Smooth muscle cell (in vitro differentiated cells): Measurements from ENCODE around the gene FAM170B. TPM values are rescaled to one million over a fixed set of nuclear protein-coding genes. Genes with fewer than 3 reads are reported as not detected.

Experiments
- DNase-seq: peaks from one replicate; lab custom pipeline; 2025; ENCODE audit not compliant: unreplicated experiment; lab: John Stamatoyannopoulos, UW
- H2AFZ ChIP-seq: fragments of 200-600 bp; sonication (generic); 2 replicates; pipeline ENCODE4 v1.6.0; 2016; ENCODE audit warnings: antibody characterized with exemption, low read depth, mild to moderate bottlenecking
- H3F3A ChIP-seq: fragments of 200-600 bp; sonication (generic); 2 replicates; pipeline ENCODE4 v1.6.0; 2017; ENCODE audit warnings: antibody characterized with exemption, low read depth
- H3K27ac ChIP-seq: fragments of 200-600 bp; sonication (generic); 2 replicates; pipeline ENCODE4 v1.5.1; 2016; ENCODE audit warnings: low read depth, mild to moderate bottlenecking
- H3K27me3 ChIP-seq: fragments of 200-600 bp; sonication (generic); 2 replicates; pipeline ENCODE4 v1.6.1; 2016; ENCODE audit warnings: low read depth, mild to moderate bottlenecking
- H3K36me3 ChIP-seq: fragments of 200-600 bp; sonication (generic); 2 replicates; pipeline ENCODE4 v1.5.1; 2016; ENCODE audit warnings: low read depth
- H3K4me1 ChIP-seq: fragments of 200-600 bp; sonication (generic); 2 replicates; pipeline ENCODE4 v1.5.1; 2016; ENCODE audit warnings: low read depth
- H3K4me2 ChIP-seq: fragments of 200-600 bp; sonication (generic); 2 replicates; pipeline ENCODE4 v1.6.0; 2016; ENCODE audit warnings: mild to moderate bottlenecking
- H3K4me3 ChIP-seq: fragments of 200-600 bp; sonication (generic); 2 replicates; pipeline ENCODE4 v1.5.1; 2016; ENCODE audit warnings: mild to moderate bottlenecking
- H3K79me2 ChIP-seq: fragments of 200-600 bp; sonication (generic); 2 replicates; pipeline ENCODE4 v1.6.0; 2016; ENCODE audit warnings: low read depth, mild to moderate bottlenecking
- H3K9ac ChIP-seq: fragments of 200-600 bp; sonication (generic); 2 replicates; pipeline ENCODE4 v1.6.0; 2016; ENCODE audit warnings: low read depth
- H3K9me3 ChIP-seq: fragments of 200-600 bp; sonication (generic); replicated peaks from 2 replicates; pipeline ENCODE4 v1.5.1; 2016; ENCODE audit warnings: low read depth
- H4K20me1 ChIP-seq: fragments of 200-600 bp; sonication (generic); 2 replicates; pipeline ENCODE4 v1.6.0; 2016; ENCODE audit warnings: low read depth
- CTCF ChIP-seq: fragments of 200-600 bp; sonication (generic); IDR thresholded peaks from 2 replicates; pipeline ENCODE4 v1.5.1; 2017; ENCODE audit warnings: borderline replicate concordance, mild to moderate bottlenecking, antibody characterized with exemption; ENCODE audit not compliant: insufficient read depth, poor library complexity, severe bottlenecking
- WGBS: methylation state at CpG from one replicate; pipeline ENCODE4 v1.1.7; 2016; ENCODE audit warnings: low lambda C conversion rate; 5-methylcytosine and 5-hydroxymethylcytosine counted together
- polyA plus RNA-seq: library from polyadenylated mRNA; unstranded; fragments of >200 nt; fragmentation: Nextera tagmentation; extraction: Ambion mirVana; gene quantifications from 2 replicates; pipeline ENCODE4 v1.2.1, GENCODE V29; 2016
- total RNA-seq: library from RNA; depleted of rRNA; stranded (reverse); fragments of >200 nt; gene quantifications from 2 replicates; pipeline ENCODE4 v1.2.3, GENCODE V29; 2014

FAM170B gene
- total and polyA plus RNA-seq, 2 experiments from 2014 or later = not detected

GRCh38 chr10:49176310-49177268, 42.8 kb upstream of the FAM170B start:
- no peaks in the 10 kb centered on the region for H3K9me3 ChIP-seq
- no peak for DNase-seq
- H3K4me2 ChIP-seq = peak overlapping the region; percentile 42
- peak overlapping the region; percentile 90 for H3K27ac ChIP-seq
- H3K9ac ChIP-seq = peak overlapping the region; percentile 73
- H3K4me3 ChIP-seq = no peak overlapping the region
- peaks cover 5% of the 10 kb centered on the region for H3F3A ChIP-seq
- no peak for TF ChIP-seq CTCF
- H3K36me3 ChIP-seq = no peaks in the 10 kb centered on the region
- 98% methylated on average over 19 of the region's 19 CpGs for WGBS
- H3K79me2 ChIP-seq = no peaks in the 10 kb centered on the region
- no peaks in the 10 kb centered on the region for H4K20me1 ChIP-seq
- H3K27me3 ChIP-seq = no peaks in the 10 kb centered on the region
- peaks cover 4% of the 10 kb centered on the region for H3K4me1 ChIP-seq
- peak overlapping the region; percentile 8 for H2AFZ ChIP-seq

- Histone ChIP-seq H3K36me3 (no peaks in the 10 kb centered on the region), H4K20me1 (no peaks in the 10 kb centered on the region), H3K27me3 (no peaks in the 10 kb centered on the region), H3F3A (peaks cover 5% of the 10 kb centered on the region), H3K4me3 (no peak overlapping the region), H2AFZ (no peak overlapping the region), H3K4me1 (peaks cover 4% of the 10 kb centered on the region), H3K27ac (no peak overlapping the region), H3K4me2 (no peak overlapping the region), H3K9me3 (no peaks in the 10 kb centered on the region), H3K9ac (no peak overlapping the region), H3K79me2 (no peaks in the 10 kb centered on the region)
- TF ChIP-seq CTCF = no peak
- 96% methylated on average over 8 of the region's 8 CpGs for WGBS
- DNase-seq = no peak
These were observed 41.9 kb upstream of the FAM170B start for GRCh38 chr10:49175587-49176309.

GRCh38 chr10:49174926-49175500, 41.2 kb upstream of the FAM170B start:
- no peaks in the 10 kb centered on the region for H4K20me1 ChIP-seq
- H2AFZ ChIP-seq = no peak overlapping the region
- 88% methylated on average over 10 of the region's 10 CpGs for WGBS
- H3K36me3 ChIP-seq = no peaks in the 10 kb centered on the region
- H3K9ac ChIP-seq = no peak overlapping the region
- H3K79me2 ChIP-seq = no peaks in the 10 kb centered on the region
- H3K9me3 ChIP-seq = no peaks in the 10 kb centered on the region
- no peak overlapping the region for H3K4me2 ChIP-seq
- no peak for TF ChIP-seq CTCF
- H3F3A ChIP-seq = peaks cover 5% of the 10 kb centered on the region
- peaks cover 4% of the 10 kb centered on the region for H3K4me1 ChIP-seq
- no peak for DNase-seq
- H3K27me3 ChIP-seq = no peaks in the 10 kb centered on the region
- no peak overlapping the region for H3K27ac ChIP-seq
- H3K4me3 ChIP-seq = no peak overlapping the region
